Right hindlimb (tissue), 1 donor: Measurements from ENCODE around the gene ADAP1.
A peak's percentile ranks its signal among the peaks of the same experiment; 100 is the strongest.
"Not testable (repeated sequence)": the region's sequence is repeated elsewhere in the genome, so short reads cannot be mapped to it uniquely, and the experiment has no call there.

Experiments
- DNase-seq: peaks from one replicate; pipeline ENCODE4 v3.0.0-alpha.2; 2018

The ADAP1 gene

DNA sequence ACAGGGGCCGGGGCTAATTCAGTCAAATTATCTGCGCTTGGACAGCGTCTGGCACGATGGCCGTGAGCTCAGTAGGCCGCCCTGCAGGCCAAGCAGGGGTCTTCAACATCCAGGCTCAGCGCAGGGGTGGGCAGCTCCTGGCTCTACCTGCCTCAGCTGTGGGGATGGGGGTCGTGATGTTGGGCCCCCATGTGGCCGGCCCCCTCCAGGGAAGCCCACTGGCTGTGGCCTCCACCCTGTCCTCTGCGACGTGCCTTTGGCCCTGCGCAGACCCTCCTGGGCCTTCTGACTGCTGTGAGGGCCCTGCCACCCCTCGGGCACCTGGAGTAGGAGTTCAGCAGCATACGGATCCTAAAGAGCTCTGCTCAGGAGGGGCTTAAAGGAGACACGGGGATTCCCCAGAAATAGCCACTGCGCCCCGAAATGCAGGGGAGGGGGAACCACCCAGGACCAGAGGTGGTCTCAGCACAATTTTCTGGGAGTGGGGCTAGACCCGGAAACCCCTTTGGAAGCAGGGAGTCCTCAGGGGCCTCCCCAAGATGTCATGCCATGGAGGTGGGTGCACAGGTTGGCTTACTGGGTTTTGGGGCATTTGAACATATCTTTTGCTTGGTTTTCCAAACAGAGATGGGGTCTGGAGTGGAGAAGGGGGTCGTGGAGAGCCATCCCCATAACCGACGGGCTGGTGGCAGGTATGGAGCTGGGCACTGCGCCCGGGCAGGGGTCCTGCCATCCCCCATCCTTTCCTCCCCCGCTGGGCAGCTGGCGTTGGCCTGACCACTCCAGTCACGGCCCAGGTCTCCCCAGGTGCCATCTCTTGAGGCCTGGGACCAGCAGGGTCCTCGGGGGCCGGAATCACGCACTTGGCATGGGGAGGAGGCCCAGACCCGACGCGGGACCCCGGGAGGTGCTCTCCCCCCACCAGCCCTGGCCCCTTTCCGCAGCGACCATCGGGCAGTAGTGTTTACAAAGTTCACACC, 4.0 kb upstream of the ADAP1 start:
- DNase-seq, result no peak

DNA sequence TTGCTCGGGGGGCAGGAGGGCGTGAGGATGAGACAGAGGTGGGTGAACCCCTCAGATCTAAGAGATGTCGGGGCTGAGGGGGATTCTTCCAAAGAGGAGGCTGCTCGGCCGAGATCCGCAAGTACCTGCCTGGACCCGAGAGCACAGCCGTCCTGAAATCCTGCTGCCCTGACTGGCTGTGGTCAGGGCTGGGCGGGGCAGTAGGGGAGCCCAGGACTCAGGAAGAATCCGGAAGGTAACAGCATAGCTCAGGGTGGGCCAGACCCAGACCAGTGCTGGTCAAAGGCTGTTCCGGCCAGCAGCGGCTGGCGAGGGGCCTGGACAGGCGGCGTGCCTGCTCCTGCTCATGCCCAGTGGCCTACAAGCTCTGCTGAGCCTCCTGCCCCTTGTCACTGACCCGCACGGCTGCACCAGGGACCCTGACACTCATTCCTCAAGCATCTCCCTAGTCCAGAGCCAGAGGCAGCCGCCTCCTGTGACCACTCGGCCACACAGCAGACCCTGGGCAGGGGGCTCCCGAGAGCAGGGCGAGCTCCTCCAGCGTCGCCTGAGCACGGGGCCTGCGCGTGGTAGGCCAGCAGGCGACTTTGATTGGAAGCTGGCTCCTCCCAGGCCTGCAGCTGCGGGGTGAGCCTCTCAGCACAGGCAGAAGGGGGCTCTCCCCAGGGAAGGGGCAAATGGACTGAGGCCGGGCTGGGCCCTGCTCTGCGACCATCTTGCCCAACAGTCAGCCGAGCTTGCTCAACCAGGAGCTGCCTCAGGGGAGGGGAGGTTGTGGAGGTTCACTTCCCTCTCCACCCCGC, 3.1 kb upstream of the ADAP1 start:
- DNase-seq, result no peak

GRCh38 chr7:956031-956430, 1.6 kb upstream of the ADAP1 start:
- DNase-seq, result no peak

GRCh38 chr7:953547-954327, 743 bp downstream of the ADAP1 start:
- DNase-seq, result peak; percentile 45

GRCh38 chr7:952548-953441, 1.7 kb downstream of the ADAP1 start:
- DNase-seq, result no peak

GRCh38 chr7:951881-952547, 2.5 kb downstream of the ADAP1 start:
- no peak for DNase-seq

- DNase-seq, result no peak
Observed at GRCh38 chr7:949021-949934, 5.2 kb downstream of the ADAP1 start.

- no peak for DNase-seq
Observed at GRCh38 chr7:947391-948210, 6.9 kb downstream of the ADAP1 start.

DNA sequence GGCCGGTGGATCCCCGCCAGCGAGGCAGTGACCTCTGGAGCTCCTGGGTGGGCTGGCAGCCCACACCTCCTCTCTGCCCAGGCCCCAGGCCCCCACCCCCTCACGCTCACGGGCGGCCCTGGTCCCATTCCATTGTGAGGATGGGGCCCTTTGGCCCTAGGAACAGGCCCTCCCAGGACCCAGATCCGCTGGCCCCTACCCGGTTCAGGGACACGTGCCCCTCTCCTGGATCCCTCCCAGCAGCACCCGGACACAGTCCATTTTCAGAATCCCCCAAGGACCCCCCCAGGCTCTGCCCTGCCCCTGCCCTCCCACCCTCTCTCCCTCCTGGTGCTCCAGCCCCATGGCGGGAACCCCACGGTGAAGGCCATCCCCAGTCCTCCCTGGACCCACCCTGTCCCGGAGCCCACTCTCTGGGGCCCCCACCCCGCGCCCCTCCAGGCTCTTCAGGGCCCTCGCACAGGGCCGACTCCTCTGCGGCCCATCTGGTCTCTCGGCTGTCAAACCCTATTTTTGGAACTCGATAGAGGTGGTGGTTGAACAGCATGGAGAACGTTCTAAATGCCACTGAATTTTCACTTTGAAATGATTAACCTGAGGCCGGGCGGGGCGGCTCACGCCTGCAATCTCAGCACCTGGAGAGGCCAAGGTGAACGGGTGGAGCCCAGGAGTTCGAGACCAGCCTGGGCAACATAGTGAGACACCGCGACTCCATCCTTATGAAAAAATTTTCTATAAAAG, 8.1 kb downstream of the ADAP1 start:
- DNase-seq, result no peak

DNA sequence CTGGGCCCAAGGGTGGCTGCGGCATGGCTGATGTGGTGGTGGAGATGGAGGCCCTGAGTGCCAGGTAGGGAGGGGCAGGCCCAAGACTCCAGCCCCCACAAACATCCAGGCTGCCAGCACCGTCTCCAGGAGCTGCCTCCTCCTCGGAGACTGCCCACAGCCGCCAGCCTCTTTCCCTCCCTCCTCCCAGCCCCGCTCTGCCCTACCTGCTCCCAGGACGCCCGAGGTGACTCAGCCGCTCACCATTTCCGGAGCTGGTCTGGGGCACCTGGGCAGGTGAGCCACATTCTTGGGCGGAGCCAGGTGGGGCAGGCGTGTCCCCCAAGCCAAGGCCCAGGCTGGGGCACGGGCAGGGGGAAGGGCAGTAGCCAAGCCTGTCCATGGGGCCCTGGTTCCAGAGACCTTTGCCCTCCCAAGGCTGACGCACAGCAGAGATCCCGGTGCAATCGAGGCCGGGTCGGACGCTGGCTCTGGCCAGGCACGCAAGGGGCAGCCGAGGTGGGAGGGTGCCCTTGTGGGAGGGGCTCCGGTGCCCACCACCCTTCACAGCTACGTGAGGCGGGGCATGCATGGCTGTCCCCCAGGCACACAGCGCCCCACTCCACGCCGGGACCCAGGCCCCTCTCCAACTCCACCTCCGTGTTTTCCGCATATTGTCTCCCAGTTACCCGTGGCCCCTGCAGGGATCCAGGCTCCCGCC, 8.8 kb downstream of the ADAP1 start:
- no peak for DNase-seq

GRCh38 chr7:945147-945555, 9.3 kb downstream of the ADAP1 start:
- DNase-seq, result no peak

DNA sequence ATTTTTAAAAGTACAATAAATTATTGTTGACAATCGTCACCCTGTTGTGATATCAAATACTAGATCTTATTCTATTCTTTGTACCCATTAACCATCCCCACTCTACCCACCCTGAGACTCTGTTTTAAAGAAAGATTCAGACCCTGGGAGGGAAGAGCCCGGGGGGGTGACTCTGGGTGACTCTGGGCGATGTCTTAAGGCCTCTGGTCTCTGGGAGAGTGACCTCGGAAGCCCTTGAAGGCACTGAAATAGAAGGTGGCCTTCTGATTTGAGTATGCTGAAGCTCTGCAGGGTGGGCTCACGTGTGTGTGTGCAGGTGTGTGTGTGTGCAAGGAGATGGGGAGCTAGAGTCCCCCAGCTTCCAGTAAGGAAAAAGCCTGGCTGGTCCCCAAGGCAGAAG, 9.7 kb downstream of the ADAP1 start:
- no peak for DNase-seq

DNA sequence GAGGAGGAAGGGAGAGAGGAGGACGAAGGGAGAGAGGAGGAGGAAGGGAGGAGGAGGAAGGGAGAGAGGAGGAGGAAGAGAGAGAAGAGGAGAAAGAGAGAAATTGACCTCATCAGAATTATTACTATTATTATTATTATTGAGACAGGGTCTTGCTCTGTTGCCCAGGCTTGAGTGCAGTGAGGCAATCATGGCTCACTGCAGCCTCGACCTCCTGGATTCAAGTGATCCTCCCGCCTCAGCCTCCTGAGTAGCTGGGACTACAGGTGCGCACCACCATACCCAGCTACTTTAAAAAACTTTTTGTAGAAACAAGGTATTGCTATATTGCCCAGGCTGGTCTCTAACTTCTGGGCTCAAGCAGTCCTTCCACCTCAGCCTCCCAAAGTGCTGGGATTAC, 10.7 kb downstream of the ADAP1 start:
- DNase-seq, result not testable (repeated sequence)

DNA sequence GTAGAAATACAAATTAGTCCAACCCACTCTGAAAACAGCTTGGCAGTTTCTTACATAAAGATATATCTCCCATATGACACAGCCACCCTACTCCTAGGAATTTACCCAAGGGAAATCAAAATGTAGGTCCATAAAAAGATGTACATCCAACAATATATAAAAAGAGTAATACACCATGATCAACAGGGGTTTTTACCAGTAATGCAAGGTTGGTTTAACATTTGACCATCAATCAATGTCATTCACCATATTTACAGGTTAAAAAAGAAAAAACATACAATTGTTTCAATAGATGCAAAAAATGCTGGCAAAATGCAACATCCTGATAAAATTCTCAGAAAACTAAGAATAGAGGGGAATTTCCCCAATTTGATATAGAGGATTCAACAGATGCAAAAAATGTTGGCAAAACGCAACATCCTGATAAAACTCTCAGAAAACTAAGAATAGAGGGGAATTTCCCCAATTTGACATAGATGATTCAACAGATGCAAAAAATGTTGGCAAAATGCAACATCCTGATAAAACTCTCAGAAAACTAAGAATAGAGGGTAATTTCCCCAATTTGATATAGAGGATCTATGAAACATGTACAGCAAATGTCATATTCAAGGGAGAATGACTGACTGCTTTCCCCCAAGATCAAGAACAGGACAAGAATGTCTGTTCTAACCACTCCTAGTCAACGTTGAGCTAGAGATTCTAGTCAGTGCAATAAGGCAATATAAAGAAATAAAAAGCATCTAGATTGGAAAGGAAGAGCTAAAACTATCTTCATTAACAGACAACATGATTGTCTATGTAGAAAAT, 13.7 kb downstream of the ADAP1 start:
- no peak for DNase-seq

- no peak for DNase-seq
Observed at GRCh38 chr7:939843-940242, 14.6 kb downstream of the ADAP1 start.

- DNase-seq, result no peak
Observed at GRCh38 chr7:938546-939185, 15.8 kb downstream of the ADAP1 start.
